Activated gamma-delta T cell treated with Interleukin-2 at 50 U/mL for 16 hours (primary cell): ENCODE results near the gene CAMK2B.

Experiments
- DNase-seq: peaks from one replicate; pipeline ENCODE4 v3.0.0-alpha.2; 2020

Gene CAMK2B

GRCh38 chr7:44225566-44226395, 99.6 kb downstream of the CAMK2B start:
- no peak for DNase-seq

- DNase-seq = no peak
Measured at GRCh38 chr7:44224974-44225565, 100.3 kb downstream of the CAMK2B start.

- DNase-seq = no peak
Measured at GRCh38 chr7:44224080-44224973, 101.1 kb downstream of the CAMK2B start.

GRCh38 chr7:44223362-44224079, 101.9 kb downstream of the CAMK2B start:
- DNase-seq = no peak

GRCh38 chr7:44222776-44223261, 102.6 kb downstream of the CAMK2B start:
- DNase-seq = no peak

- DNase-seq = no peak
Measured at GRCh38 chr7:44222074-44222473, 103.3 kb downstream of the CAMK2B start.

GRCh38 chr7:44221231-44221791, 104.1 kb downstream of the CAMK2B start:
- DNase-seq = no peak

- DNase-seq = no peak
Measured at GRCh38 chr7:44220358-44221112, 104.9 kb downstream of the CAMK2B start.

- no peak for DNase-seq
Measured at GRCh38 chr7:44220046-44220357, 105.4 kb downstream of the CAMK2B start.

- DNase-seq = no peak
Measured at GRCh38 chr7:44219371-44220045, 105.9 kb downstream of the CAMK2B start.

GRCh38 chr7:44218418-44219201, 106.8 kb downstream of the CAMK2B start:
- DNase-seq = no peak

- DNase-seq = no peak
Measured at GRCh38 chr7:44217852-44218402, 107.5 kb downstream of the CAMK2B start.

- DNase-seq = no peak
Measured at GRCh38 chr7:44217223-44217714, 108.1 kb downstream of the CAMK2B start.

GRCh38 chr7:44216521-44217222, 108.7 kb downstream of the CAMK2B start:
- DNase-seq = no peak

- no peak for DNase-seq
Measured at GRCh38 chr7:44216019-44216418, 109.4 kb downstream of the CAMK2B start.

GRCh38 chr7:44215531-44215930, 109.9 kb downstream of the CAMK2B start:
- DNase-seq = no peak

GRCh38 chr7:44213877-44214388, 111.5 kb downstream of the CAMK2B start:
- no peak for DNase-seq

GRCh38 chr7:44213206-44213876, 112.1 kb downstream of the CAMK2B start:
- no peak for DNase-seq
